ENCODE measurements around the gene ANTXR2.
A peak's percentile ranks its signal among the peaks of the same experiment; 100 is the strongest.
"Not testable (repeated sequence)": the region's sequence is repeated elsewhere in the genome, so short reads cannot be mapped to it uniquely, and the experiment has no call there.

The ANTXR2 gene

GRCh38 chr4:80072744-80073472 lies at the start of gene ANTXR2:
Gene ANTXR2 (minus strand): TSS chr4:80073229. CDS start chr4:80072560, 669 bp downstream.
- DNase-seq = peak; percentile 93

DNA sequence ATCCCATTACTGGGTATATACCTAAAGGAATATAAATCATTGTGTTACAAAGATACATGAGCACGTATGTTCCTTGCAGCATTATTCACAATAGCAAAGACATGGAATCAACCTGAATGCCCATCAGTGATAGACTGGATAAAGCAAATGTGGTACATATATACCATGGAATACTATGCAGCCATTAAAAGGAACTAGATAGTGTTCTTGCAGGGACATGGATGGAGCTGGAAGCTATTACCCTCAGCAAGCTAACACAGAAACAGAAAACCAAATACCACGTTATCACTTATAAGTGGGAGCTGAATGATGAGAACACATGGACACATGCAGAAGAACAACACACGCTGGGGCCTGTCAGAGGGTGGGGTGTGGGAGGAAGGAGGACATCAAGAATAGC lies 48.8 kb upstream of the ANTXR2 start:
- not testable (repeated sequence) for DNase-seq

GRCh38 chr4:80119620-80120019 lies 46.6 kb upstream of the ANTXR2 start:
- not testable (repeated sequence) for DNase-seq

GRCh38 chr4:80116516-80116915 lies 43.5 kb upstream of the ANTXR2 start:
- no peak for DNase-seq

GRCh38 chr4:80115368-80116181 lies 42.5 kb upstream of the ANTXR2 start:
- no peak for DNase-seq

DNA sequence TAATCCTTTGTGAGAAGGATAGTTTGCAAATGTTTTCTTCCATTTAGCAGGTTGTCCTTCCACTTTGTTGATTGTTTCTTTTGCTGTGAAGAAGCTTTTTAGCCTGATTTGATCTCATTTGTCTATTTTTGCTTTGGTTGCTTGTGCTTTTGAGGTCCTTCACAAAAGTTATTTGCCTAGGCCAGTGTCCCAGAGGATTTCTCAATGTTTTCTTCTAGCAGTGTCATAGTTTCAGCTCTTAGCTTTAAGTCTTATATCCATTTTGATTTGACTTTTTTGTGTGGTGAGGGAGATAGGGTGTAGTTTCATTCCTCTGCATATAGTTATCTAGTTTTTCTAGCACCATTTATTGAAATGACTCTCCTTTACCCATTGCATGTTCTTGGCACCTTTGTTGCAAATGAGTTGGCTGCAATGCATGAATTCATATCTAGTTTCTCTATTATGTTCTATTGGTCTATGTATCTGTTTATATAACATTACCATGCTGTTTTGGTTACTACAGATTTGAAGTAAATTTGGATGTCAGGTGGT lies 41.8 kb upstream of the ANTXR2 start:
- DNase-seq = no peak

GRCh38 chr4:80113615-80114014 lies 40.6 kb upstream of the ANTXR2 start:
- DNase-seq = no peak

- peak; percentile 38 for DNase-seq
These were observed 39.2 kb upstream of the ANTXR2 start for GRCh38 chr4:80112236-80112635.

- no peak for DNase-seq
These were observed 38.2 kb upstream of the ANTXR2 start for GRCh38 chr4:80111276-80111675.

DNA sequence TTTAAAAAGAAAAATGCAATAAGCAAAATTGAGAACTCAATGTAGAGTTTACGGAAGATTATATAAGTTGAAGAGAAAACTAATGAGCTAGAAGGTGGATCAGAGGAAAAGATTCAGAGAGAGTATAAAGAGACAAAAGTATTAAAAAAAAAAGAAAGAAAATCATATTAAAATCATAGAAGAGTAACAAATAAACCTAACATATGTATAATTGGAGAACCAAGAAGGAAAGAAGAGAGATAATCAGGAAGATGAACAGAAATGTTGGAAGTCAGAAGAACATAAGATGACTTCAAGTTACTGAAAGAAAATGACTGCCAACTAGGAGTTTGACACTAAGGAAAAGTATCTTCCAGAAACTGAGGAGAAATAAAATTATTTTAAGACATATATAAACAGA lies 34.3 kb upstream of the ANTXR2 start:
- DNase-seq = no peak

DNA sequence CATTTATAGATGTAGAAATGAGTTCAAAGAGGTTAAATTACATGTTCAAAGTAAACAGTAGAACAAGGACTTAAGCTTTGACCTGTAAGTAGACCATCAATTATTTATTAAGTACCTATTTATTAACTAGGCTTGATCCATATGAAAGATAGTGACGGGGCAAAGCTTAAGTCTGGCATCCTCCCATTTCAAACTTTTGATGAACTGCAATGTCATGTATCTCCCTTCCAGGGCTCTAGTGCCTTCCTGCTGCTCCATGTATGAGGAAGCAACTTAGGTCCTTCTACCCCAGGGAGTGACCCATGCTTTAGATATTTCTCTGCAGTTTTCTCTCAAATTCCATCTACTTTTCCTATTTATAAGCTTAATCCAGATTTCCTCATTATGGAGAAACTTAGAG lies 31.9 kb upstream of the ANTXR2 start:
- DNase-seq = no peak

- DNase-seq = no peak
These were observed 30.6 kb upstream of the ANTXR2 start for GRCh38 chr4:80103629-80104028.

DNA sequence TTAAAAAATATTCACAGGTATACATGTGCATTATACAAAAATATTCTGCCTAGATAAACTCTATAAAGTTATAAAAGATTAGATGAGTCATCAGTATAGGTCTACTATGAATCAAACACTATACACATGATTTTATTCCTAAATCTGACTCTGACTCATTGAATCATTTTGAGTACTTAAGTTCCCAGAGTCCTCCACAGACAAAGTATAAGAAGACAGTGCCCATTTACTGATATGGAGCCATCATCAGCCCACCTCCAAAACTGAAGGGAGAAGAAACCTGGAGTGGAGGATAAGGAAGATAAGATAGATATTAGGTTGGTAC lies 28.7 kb upstream of the ANTXR2 start:
- no peak for DNase-seq

DNA sequence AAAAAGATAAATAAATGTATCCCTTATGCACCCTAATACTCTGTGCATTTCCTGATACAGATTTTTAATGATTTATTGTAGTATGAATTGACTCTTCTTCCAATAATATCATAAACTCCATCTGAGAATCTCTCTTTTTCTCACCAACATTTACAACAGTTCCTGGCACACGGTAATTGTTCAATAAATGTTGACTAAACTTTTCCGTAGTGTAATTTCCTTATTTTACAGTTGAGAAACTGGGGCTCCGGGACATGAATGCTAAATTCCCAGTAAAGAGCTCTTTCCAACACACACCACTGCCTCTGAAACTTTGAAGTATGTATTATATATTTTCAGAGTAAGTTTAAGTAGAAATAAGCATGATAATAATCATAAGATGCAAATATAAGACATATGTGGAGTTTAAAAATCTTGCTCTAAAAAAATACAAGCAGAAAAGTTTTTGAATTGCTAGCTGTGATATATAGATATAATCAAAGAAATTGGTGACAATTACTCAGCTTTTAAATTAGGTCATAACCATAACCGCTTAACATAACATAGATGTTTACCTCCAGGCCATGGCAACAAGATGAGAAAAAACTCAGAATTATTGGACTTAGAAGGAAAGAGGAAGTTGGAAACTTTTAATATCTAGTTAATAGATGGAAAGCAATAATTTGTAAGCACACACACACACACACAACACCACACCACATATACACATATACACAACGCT lies 28.2 kb upstream of the ANTXR2 start:
- no peak for DNase-seq

GRCh38 chr4:80099671-80100070 lies 26.6 kb upstream of the ANTXR2 start:
- DNase-seq = no peak

GRCh38 chr4:80098635-80099034 lies 25.6 kb upstream of the ANTXR2 start:
- DNase-seq = no peak

DNA sequence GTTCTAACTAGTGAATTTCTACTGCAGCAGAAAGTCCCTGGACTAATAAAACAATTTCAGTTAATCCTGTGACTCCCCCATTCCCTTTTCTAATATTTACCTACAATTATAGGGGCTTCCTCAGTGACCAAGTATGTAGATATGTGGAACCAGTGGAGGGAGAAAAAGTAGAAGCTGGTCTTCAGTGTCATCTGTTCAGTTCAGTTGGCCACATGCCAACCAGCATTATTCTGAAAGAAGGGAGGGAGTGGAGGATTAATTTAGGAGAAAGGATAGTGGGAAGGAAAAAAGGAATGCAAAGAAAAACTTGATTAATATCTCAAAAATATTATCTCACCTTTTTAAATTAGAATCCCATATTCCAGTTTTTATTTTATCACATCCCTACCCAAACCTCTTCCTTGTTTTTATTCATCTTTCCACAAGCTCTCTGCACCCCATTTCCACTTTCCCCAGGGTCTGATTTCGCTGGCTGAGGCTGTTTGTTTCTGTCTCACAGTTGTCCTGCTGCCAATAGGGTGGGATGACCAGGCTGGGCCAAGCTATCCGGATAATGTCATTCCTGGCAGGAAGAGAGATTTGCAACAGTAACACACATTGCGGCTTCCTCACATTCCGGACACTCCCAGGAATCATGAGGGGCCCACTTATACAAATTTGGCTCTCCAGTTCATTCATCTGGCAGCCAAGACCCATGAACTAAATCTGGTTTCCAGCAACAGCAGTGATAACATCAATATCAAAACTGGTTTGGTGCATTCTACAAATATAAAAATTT lies 24.6 kb upstream of the ANTXR2 start:
- DNase-seq = peak; percentile 86

DNA sequence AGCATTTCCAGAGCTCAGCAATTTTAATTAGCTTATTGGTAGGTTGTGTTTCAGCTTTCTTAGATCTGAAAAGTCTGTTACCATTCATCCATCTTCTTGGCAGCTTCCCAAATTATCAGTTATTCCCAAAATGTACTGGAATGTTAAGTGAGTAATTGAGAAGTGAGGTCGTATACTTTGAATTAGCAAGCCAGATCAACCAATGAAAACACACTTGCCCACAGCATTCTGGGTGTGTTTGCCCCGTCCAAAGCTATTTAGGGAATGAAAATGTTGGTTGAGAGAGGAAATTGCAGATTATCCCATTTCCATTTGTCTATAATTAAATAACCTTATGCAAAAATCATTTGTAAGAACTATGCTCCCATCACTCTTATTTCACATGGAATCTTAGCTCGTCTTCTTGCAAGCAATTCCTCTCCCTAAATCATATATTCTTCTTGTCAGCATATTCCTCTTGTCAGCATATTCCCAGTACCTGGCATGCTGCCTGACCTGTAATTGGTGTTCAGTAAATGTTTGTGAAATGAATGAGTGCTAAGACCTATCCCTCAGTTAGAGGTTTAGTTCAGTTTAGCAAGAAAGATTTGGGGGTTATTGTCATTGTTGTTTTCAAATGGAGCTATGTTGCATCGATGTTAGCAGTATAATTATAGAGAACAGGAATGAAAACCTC lies 23.3 kb upstream of the ANTXR2 start:
- DNase-seq = peak; percentile 54

GRCh38 chr4:80094191-80094590 lies 21.2 kb upstream of the ANTXR2 start:
- no peak for DNase-seq

- no peak for DNase-seq
These were observed 20.5 kb upstream of the ANTXR2 start for GRCh38 chr4:80093563-80093962.

DNA sequence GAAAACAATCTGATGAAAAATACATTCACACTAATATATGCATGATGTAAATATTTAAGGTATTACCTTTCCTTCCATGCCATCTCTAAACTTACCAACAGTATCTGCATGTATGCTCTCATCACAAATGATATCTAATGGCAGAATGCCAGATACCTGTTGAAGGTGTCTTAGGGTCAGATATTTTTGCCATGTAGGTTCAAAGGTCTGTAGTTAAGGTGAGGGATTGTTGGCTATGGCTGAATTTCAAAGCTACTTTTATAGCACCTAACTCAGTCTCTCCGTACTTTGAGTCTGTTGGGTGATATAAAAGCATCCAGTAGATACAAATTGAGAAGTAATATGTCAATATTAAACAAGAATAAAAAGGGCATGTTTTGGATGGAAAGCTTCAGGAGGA lies 19.8 kb upstream of the ANTXR2 start:
- DNase-seq = no peak

- no peak for DNase-seq
These were observed 19.1 kb upstream of the ANTXR2 start for GRCh38 chr4:80092088-80092487.

Measured in femur (tissue), 1 donor.